ENCODE data around the gene MEFV. TPM values are rescaled to one million over a fixed set of nuclear protein-coding genes. Genes with fewer than 3 reads are reported as not detected.

The MEFV gene
- total and polyA plus RNA-seq, 2 of the 13 experiments (the other 11 are each of a cell fraction or from before 2014, with no cell fraction given), result 0.22 TPM; not detected in 1

DNA sequence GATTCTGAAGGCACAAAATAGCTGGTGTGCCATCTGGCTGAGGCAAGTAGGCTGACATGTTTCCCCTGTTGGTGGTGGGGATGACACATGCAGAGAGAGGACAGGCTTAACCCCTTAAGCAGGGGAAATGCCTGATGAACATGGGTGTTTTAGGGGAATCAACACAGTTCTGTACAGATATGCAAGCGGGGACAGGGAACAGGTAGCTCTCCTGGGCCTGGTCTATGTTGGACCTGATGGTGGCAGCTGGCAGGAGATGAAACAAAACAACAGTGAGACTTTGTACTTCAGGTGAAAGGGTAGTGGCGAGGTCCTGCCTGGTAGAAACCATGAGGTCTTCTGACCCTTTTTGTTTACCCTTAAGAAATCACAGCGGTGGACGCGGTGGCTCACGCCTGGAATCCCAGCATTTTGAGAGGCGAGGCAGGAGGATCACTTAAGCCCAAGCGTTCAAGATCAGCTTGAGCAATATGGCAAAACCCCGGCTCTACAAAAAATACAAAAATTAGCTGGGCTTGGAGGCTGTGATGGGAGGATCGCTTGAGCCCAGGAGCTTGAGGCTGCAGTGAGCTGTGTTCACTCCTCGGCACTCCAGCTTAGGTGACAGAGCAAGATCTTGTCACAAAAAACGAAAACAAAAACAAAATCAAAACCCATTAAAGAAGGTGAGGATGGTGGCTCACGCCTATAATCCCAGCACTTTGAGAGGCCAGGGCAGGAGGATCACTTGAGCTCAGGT lies 57.9 kb downstream of the MEFV start (continued):
- TF ChIP-seq REPIN1 (CRISPR knock-in tag; IDR thresholded peaks at IDR 0.05; ENCODE audit: borderline replicate concordance, low read depth), result 0 out of 2 replicates have a peak, but pooled peaks have one; percentile 52
- no peak for TF ChIP-seq ARID2 (CRISPR knock-in tag; IDR thresholded peaks at IDR 0.05; ENCODE audit: borderline replicate concordance)
- TF ChIP-seq FOXM1 (CRISPR knock-in tag; IDR thresholded peaks at IDR 0.05), result no peak
- no peak for TF ChIP-seq RFXANK (CRISPR knock-in tag; IDR thresholded peaks at IDR 0.05)
- TF ChIP-seq PITX1 (CRISPR knock-in tag; IDR thresholded peaks at IDR 0.05), result no peak
- TF ChIP-seq ZNF124 (CRISPR knock-in tag; IDR thresholded peaks at IDR 0.05), result 0 out of 2 replicates have a peak, but pooled peaks have one; percentile 21
- peak; percentile 58; the same call in 1 of the 2 replicates for TF ChIP-seq ARID4A (CRISPR knock-in tag; IDR thresholded peaks at IDR 0.05; ENCODE audit: borderline replicate concordance)
- TF ChIP-seq ZNF614 (CRISPR knock-in tag; IDR thresholded peaks at IDR 0.05; ENCODE audit: borderline replicate concordance), result no peak
- no peak for TF ChIP-seq ARHGAP35 (CRISPR knock-in tag; IDR thresholded peaks at IDR 0.05; ENCODE audit: borderline replicate concordance)
- TF ChIP-seq SMARCC2 (IDR thresholded peaks at IDR 0.05), result no peak
- TF ChIP-seq CENPT (CRISPR knock-in tag; IDR thresholded peaks at IDR 0.05; ENCODE audit: low read depth), result no peak
- TF ChIP-seq MLLT10 (CRISPR knock-in tag; IDR thresholded peaks at IDR 0.05), result no peak
- no peak for TF ChIP-seq KLF12 (CRISPR knock-in tag; IDR thresholded peaks at IDR 0.05; ENCODE audit: borderline replicate concordance)
- TF ChIP-seq, protein P1, sequence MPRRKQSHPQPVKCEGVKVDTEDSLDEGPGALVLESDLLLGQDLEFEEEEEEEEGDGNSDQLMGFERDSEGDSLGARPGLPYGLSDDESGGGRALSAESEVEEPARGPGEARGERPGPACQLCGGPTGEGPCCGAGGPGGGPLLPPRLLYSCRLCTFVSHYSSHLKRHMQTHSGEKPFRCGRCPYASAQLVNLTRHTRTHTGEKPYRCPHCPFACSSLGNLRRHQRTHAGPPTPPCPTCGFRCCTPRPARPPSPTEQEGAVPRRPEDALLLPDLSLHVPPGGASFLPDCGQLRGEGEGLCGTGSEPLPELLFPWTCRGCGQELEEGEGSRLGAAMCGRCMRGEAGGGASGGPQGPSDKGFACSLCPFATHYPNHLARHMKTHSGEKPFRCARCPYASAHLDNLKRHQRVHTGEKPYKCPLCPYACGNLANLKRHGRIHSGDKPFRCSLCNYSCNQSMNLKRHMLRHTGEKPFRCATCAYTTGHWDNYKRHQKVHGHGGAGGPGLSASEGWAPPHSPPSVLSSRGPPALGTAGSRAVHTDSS (CRISPR knock-in tag; conservative IDR thresholded peaks at IDR 0.05), result no peak
- TF ChIP-seq NFRKB (IDR thresholded peaks at IDR 0.05), result no peak
- TF ChIP-seq MYC (CRISPR knock-in tag; IDR thresholded peaks at IDR 0.05; ENCODE audit: borderline replicate concordance), result peak; percentile 16; the same call in 1 of the 2 replicates
- no peak for TF ChIP-seq ZNF557 (CRISPR knock-in tag; IDR thresholded peaks at IDR 0.05)
- no peak for TF ChIP-seq LCORL (IDR thresholded peaks at IDR 0.05)
- peak; percentile 89 for TF ChIP-seq LCORL (CRISPR knock-in tag; IDR thresholded peaks at IDR 0.05)
- peak; percentile 64 for TF ChIP-seq KDM6A (CRISPR knock-in tag; IDR thresholded peaks at IDR 0.05; ENCODE audit: low read depth)
- TF ChIP-seq GABPB1 (CRISPR knock-in tag; IDR thresholded peaks at IDR 0.05), result no peak
- 0 out of 2 replicates have a peak, but pooled peaks have one; percentile 46 for TF ChIP-seq ZMYM4 (CRISPR knock-in tag; IDR thresholded peaks at IDR 0.05)
- TF ChIP-seq MIER3 (CRISPR knock-in tag; IDR thresholded peaks at IDR 0.05; ENCODE audit: borderline replicate concordance), result peak; percentile 74; the same call in 1 of the 2 replicates
- TF ChIP-seq ZNF740 (CRISPR knock-in tag; IDR thresholded peaks at IDR 0.05), result no peak
- TF ChIP-seq MED13 (CRISPR knock-in tag; IDR thresholded peaks at IDR 0.05), result no peak
- no peak for TF ChIP-seq ZNF44 (CRISPR knock-in tag; IDR thresholded peaks at IDR 0.05)
